Fibroblast of the aortic adventitia (primary cell): ENCODE measurements around the gene ZNF275. TPM values are rescaled to one million over a fixed set of nuclear protein-coding genes. Genes with fewer than 3 reads are reported as not detected.

ENCODE experiments used
- DNase-seq: peaks from one replicate; pipeline ENCODE4 v3.0.0-alpha.2; 2010; ENCODE audit warnings: low read depth
- H3K4me3 ChIP-seq: 2 replicates; pipeline ENCODE4 v1.5.1; 2011; ENCODE audit warnings: low read depth, mild to moderate bottlenecking, control low read depth, low read length, moderate library complexity
- total RNA-seq: library from RNA; depleted of rRNA; stranded (reverse); fragments of >200 nt; gene quantifications from 2 replicates; pipeline ENCODE4 v1.2.3, GENCODE V29; 2012; ENCODE audit warnings: low replicate concordance
- TF ChIP-seq, protein P1 (sequence below): IDR thresholded peaks from 2 replicates; pipeline ENCODE4 v1.5.1; 2011; ENCODE audit warnings: mild to moderate bottlenecking, low read length, control low read depth, inconsistent platforms; ENCODE audit not compliant: insufficient read depth

ZNF275 gene
- total RNA-seq, 1 donor, result 10.1 TPM

DNA sequence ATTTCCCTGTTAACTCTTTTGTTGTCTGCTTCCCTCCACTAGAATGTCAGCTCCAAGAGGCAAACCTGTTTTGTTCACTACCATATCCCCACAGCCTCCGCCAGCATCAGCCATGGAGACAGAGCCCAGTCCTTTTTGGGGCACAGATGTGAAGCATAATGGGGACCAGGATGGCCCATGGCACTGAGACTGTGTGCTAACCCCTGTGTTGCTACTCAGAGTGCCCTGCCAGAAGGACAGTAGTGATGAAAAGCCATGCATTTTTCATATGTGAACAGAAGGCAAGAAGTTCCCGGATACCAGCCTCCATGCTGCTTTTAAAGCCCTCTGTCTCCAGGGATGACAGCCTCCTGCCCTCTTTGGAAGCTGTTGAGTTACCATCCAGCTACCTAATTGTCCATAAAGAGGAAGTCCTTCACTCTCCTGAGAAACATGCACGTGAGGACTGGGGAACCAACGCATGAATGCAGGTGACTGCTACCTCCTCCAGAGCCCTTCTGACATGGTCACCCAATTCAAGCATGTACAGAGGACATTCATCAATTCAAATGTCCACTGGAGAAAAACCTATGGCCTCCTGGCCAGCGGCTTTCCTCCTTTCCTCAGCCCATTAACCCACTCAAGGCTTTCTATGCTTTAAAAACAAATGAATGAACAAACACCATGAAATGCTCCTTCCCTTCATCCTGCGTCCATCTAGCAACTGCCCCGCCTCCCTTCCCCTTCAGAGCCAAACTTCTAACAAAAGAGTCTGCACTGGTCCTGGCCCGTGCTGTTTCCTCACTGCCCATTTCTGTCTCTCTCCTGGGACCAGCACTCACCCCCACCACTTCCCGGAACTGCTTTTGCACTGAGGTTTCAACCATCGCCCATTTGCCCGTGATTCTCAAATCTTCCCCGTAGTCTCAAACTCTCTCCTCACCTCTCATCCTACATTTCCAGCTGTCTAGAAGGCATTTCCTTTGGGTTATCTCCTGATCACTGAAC, 30.4 kb upstream of the ZNF275 start:
- H3K4me3 ChIP-seq, result no peak overlapping the region
- DNase-seq, result no peak
- TF ChIP-seq, protein P1, sequence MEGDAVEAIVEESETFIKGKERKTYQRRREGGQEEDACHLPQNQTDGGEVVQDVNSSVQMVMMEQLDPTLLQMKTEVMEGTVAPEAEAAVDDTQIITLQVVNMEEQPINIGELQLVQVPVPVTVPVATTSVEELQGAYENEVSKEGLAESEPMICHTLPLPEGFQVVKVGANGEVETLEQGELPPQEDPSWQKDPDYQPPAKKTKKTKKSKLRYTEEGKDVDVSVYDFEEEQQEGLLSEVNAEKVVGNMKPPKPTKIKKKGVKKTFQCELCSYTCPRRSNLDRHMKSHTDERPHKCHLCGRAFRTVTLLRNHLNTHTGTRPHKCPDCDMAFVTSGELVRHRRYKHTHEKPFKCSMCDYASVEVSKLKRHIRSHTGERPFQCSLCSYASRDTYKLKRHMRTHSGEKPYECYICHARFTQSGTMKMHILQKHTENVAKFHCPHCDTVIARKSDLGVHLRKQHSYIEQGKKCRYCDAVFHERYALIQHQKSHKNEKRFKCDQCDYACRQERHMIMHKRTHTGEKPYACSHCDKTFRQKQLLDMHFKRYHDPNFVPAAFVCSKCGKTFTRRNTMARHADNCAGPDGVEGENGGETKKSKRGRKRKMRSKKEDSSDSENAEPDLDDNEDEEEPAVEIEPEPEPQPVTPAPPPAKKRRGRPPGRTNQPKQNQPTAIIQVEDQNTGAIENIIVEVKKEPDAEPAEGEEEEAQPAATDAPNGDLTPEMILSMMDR, result no peak

DNA sequence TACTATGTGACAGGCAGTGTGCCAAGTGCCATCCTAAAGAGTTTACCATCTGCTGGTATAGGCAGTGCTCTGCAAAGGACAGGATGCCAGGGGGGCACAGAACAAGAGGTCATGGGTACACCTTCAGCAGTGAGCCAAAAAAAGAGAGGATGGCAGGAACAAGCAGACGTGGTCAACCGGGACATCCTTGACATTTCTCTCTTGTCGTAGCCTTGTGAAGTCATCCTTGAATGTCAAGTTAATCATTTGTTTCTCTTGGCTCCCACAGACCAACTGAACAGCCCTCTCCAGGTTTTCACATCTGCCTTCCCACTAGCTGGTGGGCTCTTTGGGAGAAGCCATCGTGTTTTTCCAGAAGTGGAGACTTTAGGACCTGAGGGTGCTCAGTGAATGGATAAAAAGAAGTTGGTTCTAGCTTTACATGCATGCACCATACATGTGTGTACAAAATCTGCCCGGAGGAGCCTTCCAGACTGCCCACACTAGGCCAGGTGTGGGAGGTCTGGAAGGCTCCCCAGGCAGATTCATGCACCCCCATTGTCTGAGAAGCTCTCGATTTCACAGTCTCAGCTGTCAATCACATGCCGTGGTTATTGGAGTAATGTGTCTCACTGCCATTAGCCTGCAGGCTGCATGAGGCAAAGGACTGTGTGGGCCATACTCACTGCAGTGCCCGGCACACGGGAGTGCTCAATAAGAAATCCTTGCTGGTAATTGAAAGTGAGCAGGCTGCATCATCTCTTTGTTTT, 28.8 kb upstream of the ZNF275 start:
- H3K4me3 ChIP-seq, result no peak overlapping the region
- TF ChIP-seq, protein P1, result no peak
- no peak for DNase-seq

DNA sequence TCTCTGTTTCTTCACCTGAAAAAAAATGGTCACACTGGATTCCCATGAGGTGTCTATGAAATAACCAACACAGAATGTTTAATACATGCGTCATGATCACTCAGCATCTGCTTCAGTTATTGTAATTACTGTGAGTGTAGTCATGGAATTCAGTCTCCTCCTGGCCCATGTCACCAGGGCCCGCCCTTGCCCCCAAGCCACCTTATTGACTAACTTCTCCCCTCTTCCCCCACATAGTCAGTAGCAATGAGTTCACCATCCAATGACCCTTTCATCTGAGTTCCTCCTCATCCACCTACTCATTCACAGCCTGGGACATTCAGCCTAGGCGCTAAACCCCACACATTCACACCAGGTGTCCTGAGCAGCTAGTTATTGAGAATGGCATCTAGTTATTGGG, 28.0 kb upstream of the ZNF275 start:
- TF ChIP-seq, protein P1, result no peak
- no peak for DNase-seq
- H3K4me3 ChIP-seq, result no peak overlapping the region

DNA sequence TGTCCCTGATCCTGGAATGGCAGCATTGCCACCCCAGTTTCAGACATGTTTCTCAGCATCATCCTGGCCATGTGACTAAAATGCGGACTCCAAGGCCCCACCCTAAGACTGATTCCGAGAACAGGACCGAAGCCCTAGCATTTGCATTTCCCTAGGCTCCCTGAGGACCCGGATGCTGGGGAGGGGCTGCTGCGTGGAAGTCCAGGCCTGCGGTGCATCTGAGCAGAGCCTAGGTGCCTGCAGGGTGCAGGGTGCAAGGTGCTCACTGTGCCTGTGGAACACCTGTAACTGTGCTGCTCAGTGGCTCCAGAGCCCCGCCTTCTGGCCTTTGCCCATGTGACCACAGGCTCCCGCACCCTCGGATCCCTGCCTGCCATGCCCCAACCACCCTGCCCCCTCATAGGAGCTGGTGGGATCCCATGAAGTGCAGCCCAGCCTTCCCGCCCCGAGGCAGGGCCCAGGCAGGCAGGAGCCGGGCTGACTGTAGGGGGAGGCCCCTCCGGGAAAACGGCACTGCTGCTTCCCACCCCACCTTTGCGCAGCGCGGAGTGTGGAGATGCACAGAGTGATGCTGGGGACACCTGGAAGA, 27.3 kb upstream of the ZNF275 start:
- DNase-seq, result no peak

DNA sequence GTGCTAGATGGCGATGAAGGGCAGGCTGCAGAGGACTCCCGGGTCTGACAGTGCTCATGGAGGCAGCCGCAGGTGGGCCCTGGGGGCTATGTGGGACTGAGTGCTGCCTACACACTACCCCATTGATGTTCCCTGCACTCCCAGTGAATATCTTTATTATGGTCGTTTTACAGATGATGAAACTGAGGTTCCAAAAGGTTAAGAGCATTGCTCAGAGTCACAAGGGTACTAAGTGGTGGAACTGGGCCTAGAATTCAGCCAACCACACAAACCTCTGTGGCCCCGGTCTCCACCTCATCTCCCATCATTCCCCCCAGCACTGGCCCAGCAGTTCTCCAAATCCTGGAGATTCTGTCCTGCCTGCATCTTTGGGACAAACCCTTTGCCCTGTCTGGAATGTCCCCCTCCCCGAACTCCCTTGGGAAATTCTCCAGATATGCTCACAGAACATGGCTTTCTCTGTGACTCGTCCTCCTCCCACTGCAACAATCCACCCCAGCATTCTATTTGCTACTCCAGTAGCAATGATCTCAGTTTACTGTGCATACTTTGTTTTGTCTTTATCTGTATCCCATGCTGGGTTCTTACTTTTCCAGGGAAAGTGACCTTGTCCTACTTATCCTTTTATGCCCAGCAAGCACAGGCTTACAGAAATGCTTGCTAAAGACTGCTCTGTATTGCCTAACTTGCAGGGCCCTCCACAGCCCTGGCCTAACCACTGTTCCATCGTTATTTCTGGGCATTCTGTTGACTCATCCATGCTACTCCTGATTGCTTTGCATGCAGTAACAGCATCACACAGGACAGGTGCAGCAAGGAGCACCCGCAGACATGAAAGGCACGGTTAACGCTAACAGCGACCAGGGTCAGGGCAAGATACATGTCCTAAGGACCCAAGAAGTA, 26.4 kb upstream of the ZNF275 start:
- TF ChIP-seq, protein P1, result no peak
- H3K4me3 ChIP-seq, result no peak overlapping the region
- DNase-seq, result peak; percentile 2

More for the DNA sequence above, 27.3 kb upstream of the ZNF275 start:
- TF ChIP-seq, protein P1, result no peak
- no peak overlapping the region for H3K4me3 ChIP-seq

DNA sequence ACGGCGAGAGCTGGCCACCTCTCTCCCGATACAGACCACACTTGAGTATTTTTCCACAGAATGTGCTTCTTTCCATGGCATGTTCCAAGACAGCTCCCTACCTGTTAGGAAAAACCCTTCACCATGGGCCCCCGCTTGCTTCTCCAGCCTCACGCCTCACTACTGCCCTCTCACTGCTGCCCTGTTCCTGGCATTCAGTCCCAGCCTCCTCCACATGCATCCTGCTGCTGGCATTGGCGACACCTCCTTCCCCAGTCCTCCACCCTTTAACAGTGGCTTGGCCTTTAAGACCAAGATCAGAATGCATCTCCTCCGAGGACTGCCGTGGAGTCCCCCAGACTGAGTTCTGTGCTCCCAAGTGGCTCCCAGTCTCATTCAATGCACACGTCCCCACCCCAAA, 23.1 kb upstream of the ZNF275 start:
- DNase-seq, result no peak
- TF ChIP-seq, protein P1, result no peak
- no peak overlapping the region for H3K4me3 ChIP-seq
